Amniotic stem cell (primary cell): ENCODE results near the gene FAM136A.
A peak's percentile ranks its signal among the peaks of the same experiment; 100 is the strongest.
"Not testable (repeated sequence)": the region's sequence is repeated elsewhere in the genome, so short reads cannot be mapped to it uniquely, and the experiment has no call there.

Experiments
- DNase-seq: peaks from one replicate; lab custom pipeline; 2025; lab: John Stamatoyannopoulos, UW

The FAM136A gene

GRCh38 chr2:70297828-70298227 is 4.0 kb downstream of the FAM136A start:
- not testable (repeated sequence) for DNase-seq

- no peak for DNase-seq
Observed at GRCh38 chr2:70283500-70284191, 18.2 kb downstream of the FAM136A start.

- DNase-seq: no peak
Observed at GRCh38 chr2:70282439-70282838, 19.4 kb downstream of the FAM136A start.

GRCh38 chr2:70280242-70280798 is 21.5 kb downstream of the FAM136A start:
- DNase-seq: no peak

GRCh38 chr2:70270323-70270722 is 31.5 kb downstream of the FAM136A start:
- DNase-seq: no peak

GRCh38 chr2:70269422-70270302 is 32.2 kb downstream of the FAM136A start:
- DNase-seq: not testable (repeated sequence)

GRCh38 chr2:70266925-70267324 is 34.9 kb downstream of the FAM136A start:
- DNase-seq: not testable (repeated sequence)

GRCh38 chr2:70261501-70261900 is 40.4 kb downstream of the FAM136A start:
- DNase-seq: no peak

GRCh38 chr2:70258532-70258875 is 43.4 kb downstream of the FAM136A start:
- no peak for DNase-seq

- no peak for DNase-seq
Observed at GRCh38 chr2:70255637-70256314, 46.1 kb downstream of the FAM136A start.

- DNase-seq: no peak
Observed at GRCh38 chr2:70250434-70250833, 51.4 kb downstream of the FAM136A start.

- DNase-seq: peak; percentile 97
Observed at GRCh38 chr2:70248181-70248847, 53.6 kb downstream of the FAM136A start, which contains the start of gene TIA1. Gene TIA1 (minus strand): TSS chr2:70248628. CDS start chr2:70248430, 198 bp downstream.

- no peak for DNase-seq
Observed at GRCh38 chr2:70247364-70248180, 54.3 kb downstream of the FAM136A start.
